HPDE6-E6E7 (cell line): ENCODE results near the gene GRID1.

Experiments
- DNase-seq: peaks from one replicate; pipeline ENCODE4 v3.0.0; 2011; ENCODE audit warnings: missing footprints; ENCODE audit errors: extremely low spot score

Gene GRID1

DNA sequence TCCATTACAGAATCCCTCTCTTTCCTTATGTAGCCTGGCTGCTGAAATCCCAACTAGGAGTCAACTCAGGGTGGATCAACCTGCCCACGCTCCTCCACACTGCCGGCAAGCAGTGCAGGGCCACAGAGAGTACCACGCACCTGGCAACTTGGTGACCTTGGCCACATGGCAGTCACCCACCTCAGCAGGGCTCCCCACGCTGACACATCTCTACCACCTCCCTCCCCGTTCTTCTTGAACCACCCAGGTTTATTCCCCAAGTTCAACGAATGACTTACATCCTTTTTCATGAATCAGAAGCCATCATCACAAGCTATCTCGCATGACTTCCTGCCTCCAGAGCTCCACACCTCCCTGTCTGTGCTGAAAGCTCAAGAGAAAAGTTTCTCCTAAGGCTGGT lies 153.4 kb downstream of the GRID1 start:
- no peak for DNase-seq

DNA sequence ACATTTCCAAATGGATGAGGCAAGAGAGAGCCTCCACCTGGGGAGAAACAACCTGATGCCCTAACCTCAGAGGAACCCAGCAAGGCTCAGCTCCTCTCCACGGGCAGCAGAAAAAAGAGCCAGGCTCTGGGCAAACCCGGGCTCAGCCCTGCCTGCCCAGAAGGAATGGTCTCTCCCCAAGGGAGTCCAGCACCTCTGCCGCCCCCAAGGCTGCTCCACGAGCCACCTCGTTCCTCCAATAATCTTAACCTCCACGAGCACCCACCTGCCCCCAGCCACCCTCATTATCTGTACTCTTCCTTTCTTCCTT lies 154.2 kb downstream of the GRID1 start:
- no peak for DNase-seq

DNA sequence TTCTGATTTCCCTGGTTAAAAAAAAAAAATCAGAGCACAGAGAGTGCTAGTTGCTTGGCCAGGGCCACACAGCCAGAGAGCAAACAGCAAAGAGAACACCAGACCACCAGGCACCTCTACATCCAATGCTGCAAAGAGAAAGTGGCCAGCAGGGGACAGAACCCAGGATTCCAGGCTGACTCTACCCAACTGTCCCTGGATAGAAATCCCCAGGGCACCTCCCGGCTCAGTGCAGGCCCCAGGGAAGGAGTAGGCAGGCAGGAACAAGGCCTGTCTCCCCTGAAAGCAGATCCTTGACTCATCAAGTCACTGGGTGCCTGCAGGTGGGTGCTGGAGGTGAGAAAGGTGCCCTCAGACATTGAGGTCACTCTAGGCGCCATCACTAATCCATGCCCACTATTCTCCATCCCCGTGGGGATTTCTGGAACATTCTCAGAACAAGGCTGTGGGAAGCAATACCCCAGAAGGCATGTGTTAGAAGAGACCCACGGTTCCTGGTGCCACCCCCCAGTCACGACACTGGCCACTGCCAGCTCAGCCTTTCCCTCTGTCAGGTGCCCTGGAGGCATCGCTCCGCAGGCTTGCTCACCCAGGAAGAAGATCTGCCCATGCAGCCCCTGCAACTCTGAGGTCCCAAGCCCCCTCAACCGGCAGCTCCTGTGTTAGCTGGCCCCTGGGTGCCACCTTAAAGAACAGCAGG lies 154.8 kb downstream of the GRID1 start:
- no peak for DNase-seq

DNA sequence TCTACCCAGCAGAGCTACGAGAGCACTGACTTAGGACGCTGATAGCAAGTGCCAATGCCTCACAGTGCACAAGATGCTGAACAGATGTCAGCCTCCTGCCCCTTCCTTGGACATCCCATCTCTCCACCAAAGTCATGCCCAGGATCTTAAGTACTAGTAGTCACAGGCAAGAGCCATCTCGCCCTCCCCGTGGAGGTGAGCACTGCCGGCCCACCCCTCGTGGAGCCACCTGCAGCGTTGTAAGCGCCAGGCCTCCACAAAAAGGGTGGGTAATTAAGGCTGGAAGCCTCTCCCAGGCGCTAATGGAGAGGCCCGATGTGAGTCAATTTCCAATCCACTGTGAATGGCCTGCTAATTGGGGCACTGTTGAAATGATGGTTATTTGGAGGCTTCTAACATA lies 156.2 kb downstream of the GRID1 start:
- DNase-seq: no peak

DNA sequence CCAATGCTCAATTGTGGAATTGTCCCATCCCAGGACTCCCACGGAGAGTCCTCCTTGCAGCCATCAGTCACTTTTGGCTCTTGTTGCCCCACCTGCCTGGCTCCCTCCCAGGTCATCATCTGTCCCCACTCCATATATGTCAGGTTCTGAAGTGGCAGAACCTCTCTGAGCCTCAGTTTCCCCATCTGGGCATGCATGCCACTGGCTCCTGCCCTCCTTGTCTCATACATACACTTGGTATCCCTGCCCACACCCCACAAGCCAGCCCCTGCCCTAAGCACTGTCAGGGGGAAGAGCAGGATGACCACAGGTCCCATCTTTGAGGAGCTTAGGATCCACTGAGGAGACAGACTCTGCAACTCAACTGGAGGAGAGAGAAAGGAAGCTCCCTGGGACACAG lies 156.9 kb downstream of the GRID1 start:
- no peak for DNase-seq

DNA sequence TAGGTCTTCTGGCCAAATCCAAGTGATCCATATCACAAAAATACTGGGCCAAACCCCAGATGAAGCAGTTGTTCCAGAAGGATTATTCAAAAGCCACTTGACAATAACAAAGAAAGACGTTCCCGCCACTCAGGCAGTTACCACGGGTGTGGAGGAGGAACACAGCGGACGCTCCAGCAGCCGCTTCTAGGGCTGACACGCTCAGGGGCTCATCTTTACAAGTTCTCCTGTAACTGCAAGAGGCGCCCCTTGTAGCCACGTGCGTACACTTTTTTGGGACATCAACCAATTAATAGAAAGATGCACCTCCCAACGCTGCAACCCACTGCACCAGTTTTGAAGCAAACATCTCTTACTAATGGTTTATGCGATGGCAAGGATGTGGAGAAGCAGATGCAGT lies 159.4 kb downstream of the GRID1 start:
- DNase-seq: no peak

DNA sequence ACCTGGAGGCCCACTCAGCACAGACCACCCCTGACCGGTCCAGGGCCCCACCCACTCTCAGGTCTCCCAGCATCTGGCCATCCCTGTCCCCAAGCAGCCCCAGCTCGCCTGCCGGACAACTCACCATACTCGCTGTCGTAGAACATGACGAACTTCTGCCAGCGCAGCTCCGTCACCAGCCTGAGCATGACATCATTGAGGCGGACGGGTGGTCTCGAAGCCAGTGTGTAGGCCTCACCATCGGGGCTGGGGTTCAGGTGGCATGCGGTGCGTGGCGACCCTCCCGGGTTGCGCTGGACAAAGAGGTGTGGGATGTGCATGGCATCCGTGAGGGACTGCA lies 160.4 kb downstream of the GRID1 start:
- no peak for DNase-seq

DNA sequence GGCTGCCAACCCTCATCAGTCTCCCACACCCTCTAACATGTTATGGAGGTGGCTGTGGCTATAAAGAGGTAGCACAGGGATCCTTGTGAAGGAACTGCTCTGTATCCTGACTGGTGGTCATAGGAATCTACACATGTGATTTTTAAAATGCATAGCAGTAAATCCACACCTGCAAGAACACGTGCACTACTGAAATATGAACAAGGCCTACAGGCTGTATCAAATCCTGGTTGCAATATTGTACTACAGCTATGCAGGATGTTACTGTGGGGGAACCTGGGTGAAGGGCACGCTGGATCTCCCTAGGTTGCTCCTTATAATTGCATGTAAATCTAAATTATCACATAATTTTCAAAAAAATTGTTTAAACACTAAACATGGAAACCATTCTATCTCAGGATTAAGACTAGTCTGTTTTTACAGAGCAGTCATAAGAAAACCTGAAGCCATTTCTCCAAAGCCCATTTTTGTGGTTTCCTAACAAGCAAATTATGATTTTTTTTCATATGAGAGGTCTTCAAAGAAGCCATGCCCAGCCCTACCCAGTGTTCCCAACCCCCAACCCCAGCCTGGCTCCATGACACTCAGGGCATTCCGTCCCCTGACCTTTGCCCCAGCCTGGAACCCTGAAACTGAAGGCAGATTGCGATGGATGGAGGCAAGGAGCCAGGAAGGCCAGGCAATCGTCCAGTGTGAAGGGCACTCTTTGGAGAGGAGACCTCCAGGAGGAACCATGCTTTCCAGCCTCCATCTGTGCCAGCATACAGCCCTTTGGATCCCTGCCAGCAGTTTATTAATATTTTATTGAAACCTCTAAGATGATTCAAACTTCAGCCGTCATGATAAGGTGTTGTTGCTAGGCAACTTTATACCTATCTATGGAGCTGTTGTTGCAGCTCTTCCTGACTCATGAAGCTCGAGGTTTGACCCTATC lies 161.0 kb downstream of the GRID1 start:
- DNase-seq: no peak

DNA sequence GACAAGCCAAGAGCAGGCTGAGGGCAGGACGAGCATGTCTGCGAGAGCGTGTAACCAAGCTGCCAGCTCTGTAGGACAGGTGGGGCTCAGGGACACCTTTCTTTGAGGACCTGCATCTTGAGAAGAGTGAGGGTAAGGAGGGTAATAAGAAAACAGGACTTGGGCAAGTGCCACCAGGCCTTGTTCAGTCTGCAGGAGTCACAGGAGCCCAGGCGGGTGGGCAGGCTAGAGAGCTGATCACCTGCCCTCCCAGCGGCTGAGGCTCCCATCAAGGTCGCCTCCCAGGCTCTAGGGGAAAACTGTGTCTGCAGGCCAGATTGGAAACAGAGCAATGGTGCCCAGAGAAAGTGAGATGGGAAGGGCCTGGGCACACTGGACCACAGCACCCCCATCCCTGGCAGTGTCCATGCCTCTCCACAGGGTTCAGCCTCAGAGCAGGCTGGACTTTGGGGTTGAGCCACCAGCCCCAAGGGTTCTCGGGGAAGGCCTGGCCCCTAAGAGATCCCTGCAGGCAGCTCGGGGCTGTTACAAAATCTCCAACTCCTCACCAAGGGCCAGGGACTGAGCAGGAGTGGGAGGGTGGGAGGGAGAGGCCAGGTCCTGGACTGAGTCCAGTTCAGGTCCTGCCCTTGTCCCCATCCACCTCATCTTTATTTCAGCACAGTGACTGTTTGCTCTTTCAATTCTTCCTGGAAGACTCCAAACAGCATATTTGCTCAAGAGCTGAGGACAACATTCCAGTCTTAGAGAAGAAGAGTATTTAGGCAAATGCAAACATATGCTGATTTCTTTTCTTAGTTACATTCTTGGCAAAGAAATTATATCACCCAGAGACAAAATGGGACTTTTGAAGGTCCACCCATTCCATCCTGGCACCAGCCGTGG lies 161.9 kb downstream of the GRID1 start:
- DNase-seq: no peak

DNA sequence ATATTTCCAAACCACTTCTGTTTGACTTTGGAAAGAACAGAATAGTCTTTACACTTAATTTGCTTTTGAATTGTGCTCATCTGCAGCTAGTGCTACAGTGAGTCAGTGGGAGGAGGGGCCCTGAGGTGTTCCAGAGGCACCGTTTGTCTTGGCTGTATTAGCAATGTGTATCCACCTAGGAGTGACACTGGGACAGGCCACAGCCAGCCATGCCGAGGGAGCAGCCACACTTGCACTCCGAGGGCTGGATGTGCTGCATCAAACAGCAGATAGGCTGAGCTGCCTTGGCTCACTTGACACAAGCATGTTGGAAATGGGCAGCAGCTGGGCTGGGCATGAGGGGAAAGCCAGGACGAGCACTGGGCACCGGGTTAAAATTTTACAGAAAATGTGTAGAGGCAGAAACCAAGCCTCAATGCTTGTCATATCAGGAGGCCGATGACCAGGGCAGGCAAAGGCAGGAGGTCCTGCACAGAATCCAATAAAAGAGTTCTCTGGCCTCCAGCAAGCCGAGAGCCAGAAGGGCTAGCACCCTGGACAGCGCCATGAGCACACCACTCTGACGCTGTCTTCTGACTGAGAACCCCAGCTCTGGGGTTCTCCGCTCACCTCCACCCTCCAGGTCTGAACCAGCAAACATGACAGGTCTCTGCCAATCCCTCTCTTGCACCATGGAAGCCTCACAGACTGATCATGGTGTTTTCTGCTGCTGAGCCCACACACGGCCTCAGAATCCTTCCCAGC lies 163.3 kb downstream of the GRID1 start:
- no peak for DNase-seq

DNA sequence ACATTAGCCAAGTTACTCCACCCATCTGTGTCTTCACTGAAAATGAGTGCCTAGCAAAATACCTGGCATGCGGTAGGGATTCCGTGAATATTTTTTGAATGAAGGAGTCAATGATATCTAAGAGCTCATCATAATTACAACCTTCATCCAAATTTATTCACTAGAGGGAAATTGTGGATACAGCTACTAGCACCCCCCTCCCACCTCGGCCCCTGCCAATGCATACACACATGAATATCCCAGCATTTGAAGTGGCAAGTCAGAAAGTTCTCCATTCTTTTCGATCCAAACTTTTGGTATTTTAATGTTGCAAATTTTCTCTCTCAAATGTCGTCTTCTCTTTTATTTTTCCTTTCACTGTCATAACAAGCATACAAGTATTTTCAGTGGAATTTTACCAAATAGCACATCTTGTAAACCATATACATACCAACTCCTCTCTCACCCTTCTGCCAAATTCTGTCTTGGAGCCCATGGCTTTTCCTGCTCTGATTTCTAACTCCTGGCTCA lies 164.3 kb downstream of the GRID1 start:
- DNase-seq: no peak

DNA sequence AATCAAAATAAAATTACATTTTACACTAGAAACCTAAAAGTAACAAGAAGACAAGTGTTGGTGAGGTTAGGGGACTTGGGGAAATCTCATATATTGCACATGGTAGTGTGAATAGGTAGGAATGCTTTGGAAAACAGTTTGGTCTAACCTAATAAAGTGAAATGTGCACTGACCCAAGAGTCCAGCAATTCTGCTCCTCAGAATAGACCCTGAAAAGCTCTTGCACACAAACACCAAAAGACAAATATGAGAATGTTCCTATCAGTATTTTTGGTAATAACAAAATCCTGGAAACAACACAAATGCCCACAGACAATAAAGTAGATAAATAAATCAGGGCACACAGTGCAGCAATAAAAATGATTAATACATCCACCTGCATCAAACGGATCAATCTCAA lies 165.7 kb downstream of the GRID1 start:
- DNase-seq: no peak

DNA sequence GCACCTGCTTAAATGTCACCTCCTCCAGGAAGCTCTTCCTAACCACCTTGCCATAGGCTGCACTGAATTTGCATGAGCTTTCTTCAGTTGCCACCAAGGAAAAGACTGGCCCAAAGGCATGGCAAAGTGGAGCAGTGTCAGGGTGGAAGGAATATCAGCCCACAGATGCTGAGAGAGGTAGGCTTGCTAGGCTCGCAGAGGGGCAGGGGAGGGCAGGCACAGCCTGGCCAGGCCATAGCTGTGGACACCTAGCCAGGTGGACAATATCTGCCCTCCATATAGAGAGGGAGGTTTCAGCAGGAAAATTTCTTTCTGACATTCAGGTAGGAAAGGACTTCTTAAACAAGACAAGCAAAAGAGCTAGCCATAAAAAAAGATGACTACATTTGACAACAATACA lies 166.3 kb downstream of the GRID1 start:
- no peak for DNase-seq

DNA sequence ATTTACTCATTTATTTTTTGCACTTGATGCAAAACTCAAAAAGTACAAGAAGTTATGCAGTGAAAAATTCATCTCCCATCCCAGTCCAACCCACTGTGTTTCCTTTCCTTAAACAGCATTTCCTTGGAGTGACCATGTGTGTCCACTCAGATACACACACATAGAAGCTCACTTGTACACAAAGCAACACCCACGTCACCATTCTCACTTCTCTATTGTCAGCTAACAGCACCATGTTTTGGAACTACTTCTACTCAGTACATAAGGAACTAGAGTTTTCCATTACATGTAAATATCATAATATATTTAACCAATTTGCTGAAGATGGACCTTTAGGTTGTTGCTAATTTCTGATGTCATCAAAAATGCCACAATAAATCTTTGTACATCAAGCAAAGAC lies 167.6 kb downstream of the GRID1 start:
- DNase-seq: no peak

DNA sequence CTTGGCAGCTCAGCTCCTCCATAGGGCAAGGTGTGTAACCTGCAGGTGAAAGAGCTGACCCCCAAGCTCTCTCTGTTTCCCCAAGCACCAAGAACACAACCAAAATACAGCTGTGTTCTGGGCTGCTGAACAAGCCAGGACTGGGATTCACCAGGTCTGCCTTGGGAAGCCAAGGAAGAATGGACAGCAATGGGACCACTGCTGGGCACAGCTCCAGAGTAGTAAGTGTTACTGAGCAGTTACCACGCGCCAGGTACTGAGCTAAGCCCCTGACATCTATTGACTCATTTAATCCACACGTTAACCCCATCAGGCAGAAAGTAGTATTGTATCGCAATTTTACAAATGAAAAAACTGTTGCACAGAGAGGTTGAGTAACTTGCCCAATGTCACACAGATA lies 168.3 kb downstream of the GRID1 start:
- DNase-seq: no peak

DNA sequence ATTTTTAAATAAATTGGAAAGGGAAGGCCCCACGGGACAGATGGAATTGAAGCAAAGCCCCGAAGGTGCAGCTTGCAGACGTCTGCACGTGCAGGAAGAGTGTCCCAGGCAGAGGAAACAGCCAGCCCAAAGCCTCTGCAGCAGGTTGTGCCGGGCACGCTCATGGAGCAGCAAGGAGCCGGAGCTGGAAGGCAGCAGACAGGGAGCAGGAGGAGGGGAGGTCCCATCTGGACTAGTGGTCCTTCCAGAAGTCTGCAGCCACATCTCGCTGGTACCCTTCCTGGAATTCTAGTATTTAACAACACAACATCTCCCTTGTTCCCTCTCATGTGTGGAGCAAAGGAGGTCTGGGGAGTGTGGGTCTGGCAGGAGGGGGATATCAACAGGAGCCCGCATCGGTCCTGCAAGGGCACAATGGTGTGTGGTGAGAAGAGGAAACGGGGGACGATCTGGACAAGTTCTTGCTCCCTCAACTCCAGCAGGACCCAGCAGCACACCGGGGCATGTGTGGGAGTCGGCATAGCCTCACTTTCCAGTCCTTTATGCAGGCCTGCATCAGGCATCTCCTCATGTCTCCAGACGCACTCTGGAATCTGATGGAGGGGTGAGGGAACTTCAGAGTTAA lies 169.3 kb downstream of the GRID1 start:
- no peak for DNase-seq

DNA sequence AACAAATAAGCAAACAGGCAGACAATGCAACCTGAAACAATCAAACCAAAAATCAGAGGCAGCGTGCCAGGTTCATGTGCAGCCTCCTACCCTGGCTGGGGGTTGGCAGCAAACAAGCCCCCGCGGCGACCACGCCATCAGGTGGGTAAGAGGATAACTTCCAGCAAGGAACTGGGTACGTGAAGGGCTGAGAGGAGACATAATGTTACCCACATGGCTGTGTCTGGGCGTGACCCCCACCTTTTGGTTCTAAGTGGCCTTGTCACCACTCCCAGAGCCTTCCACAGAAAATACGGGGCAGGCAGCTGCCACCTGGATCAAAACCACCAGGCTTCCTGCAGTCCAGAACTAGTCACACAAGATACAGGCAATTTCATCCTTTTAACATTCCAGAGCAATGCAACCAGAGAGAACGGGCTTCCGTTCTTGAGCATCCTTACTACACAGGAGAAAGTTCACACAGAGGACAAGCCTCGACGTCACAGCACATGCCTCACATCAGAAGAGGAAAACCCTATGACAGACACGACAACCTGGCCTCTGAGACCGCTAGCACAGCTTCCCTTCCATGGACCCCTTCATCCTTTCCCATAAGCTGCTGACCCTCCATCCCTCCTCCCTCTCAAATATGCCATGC lies 171.0 kb downstream of the GRID1 start:
- DNase-seq: no peak

DNA sequence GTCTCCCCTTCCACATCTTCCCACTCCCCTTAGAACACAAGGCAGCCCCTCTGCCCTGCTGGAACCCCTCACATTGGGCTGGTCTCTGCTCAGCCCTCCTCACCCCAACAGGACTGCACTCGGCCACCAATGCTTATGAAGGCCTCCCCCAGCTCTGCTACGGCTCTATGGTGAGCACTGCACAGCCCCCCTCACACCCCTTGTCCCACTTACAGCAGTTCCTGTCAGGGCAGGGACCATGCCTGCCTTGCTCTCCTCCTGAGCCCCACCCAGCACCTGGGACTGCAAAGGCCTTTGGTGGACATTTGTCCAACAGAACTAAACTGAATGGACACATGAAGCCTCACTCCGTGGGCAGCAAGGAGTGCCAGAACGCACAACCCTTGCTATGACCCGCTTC lies 171.9 kb downstream of the GRID1 start:
- no peak for DNase-seq

DNA sequence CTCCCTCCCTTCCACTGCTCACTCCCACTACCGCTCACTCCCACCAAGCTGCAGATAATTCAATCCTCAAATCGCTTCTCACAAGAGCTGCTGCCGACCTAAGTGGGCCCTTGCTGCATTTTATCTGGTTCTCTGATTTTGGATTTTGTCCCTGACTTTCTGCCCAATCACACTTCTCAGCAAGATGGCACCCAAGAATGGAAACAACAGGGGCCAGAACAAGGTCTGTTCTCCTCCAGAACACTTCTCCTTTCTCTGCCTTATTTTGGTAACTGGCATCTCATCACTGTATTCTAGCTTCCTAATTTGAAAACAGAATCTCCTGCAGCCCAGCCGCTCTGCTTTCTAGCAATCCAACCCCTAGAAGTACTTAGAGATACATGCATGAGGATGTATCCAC lies 172.8 kb downstream of the GRID1 start:
- DNase-seq: no peak

DNA sequence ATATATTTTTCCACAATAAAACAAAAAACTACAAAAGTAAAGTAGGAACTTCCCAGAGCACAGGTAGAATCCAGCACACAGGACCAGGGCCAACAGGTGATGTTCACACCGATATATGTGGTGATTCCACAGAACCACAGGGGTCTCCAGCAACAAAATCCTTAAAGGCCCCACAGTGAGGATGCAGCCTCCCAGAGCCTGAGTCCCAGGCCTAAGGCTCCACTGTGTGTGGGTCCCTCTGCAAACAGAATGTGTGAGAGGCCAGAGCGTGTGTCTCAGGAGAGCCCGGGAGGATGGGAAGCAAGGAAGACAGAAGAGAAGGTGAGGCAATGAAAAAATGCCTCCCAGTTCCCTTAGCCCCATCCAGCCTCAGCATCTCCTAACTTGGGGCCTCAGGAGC lies 173.9 kb downstream of the GRID1 start:
- DNase-seq: no peak

DNA sequence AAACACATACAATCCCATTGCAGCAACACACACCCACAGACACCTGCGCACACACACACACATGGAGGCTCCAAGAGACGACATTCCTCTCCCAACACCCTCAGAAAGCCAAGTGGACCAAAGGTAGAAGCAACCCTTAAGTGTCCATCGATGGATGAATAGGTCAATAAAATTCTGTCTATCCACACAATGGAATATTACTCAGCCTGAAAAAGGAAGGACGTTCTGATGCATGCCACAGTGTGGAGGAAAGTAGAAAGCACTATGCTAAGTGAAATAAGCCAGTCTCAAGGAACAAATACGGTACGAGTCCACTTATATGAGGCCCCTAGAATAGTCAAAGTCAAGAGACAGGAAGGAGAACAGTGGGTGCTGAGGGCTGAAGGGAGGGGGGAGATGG lies 174.4 kb downstream of the GRID1 start:
- DNase-seq: no peak
